Hindlimb muscle (tissue), 1 donor: Measurements from ENCODE around the gene EEF2K. TPM values are rescaled to one million over a fixed set of nuclear protein-coding genes. Genes with fewer than 3 reads are reported as not detected.
"Not testable (repeated sequence)": the region's sequence is repeated elsewhere in the genome, so short reads cannot be mapped to it uniquely, and the experiment has no call there.

ENCODE experiments used
- DNase-seq: peaks from one replicate; pipeline ENCODE4 v3.0.0-alpha.2; 2013
- polyA plus RNA-seq: library from polyadenylated mRNA; unstranded; fragments of 120-200 nt; gene quantifications from one replicate; pipeline ENCODE4 v1.2.1, GENCODE V29; 2013; ENCODE audit not compliant: insufficient read length

Gene EEF2K
- polyA plus RNA-seq, 1 donor = 67.3 TPM

- DNase-seq = peak; percentile 98
Observed at GRCh38 chr16:22190081-22190775, 15.8 kb upstream of the EEF2K start.

GRCh38 chr16:22190776-22191531, 15.1 kb upstream of the EEF2K start:
- DNase-seq = peak; percentile 100

- DNase-seq = peak; percentile 39
Observed at GRCh38 chr16:22191532-22192260, 14.4 kb upstream of the EEF2K start.

GRCh38 chr16:22192261-22193062, 13.6 kb upstream of the EEF2K start:
- DNase-seq = peak; percentile 85

GRCh38 chr16:22193063-22193411, 13.0 kb upstream of the EEF2K start:
- no peak for DNase-seq

- DNase-seq = no peak
Observed at GRCh38 chr16:22194707-22195444, 11.2 kb upstream of the EEF2K start.

- DNase-seq = no peak
Observed at GRCh38 chr16:22195445-22195694, 10.7 kb upstream of the EEF2K start.

- DNase-seq = peak; percentile 94
Observed at GRCh38 chr16:22195695-22196558, 10.2 kb upstream of the EEF2K start.

- DNase-seq = not testable (repeated sequence)
Observed at GRCh38 chr16:22196559-22197168, 9.4 kb upstream of the EEF2K start.

GRCh38 chr16:22198547-22199293, 7.4 kb upstream of the EEF2K start:
- DNase-seq = no peak

- no peak for DNase-seq
Observed at GRCh38 chr16:22202261-22202637, 3.8 kb upstream of the EEF2K start.

- no peak for DNase-seq
Observed at GRCh38 chr16:22203091-22203490, 3.0 kb upstream of the EEF2K start.

- DNase-seq = no peak
Observed at GRCh38 chr16:22204091-22204655, 1.9 kb upstream of the EEF2K start.

- DNase-seq = no peak
Observed at GRCh38 chr16:22205577-22206012, 483 bp upstream of the EEF2K start.

- DNase-seq = peak; percentile 75
Observed at GRCh38 chr16:22206842-22207714, 1.0 kb downstream of the EEF2K start.

- no peak for DNase-seq
Observed at GRCh38 chr16:22207715-22208360, 1.8 kb downstream of the EEF2K start.

GRCh38 chr16:22210285-22210684, 4.2 kb downstream of the EEF2K start:
- no peak for DNase-seq

GRCh38 chr16:22210854-22211253, 4.8 kb downstream of the EEF2K start:
- no peak for DNase-seq
